HEK293 (cell line): ENCODE measurements around the gene BMP10.

ENCODE experiments used
- CTCF ChIA-PET: fragments of 350-600 bp; formaldehyde crosslinking; extraction: SDS; loops from one replicate; lab custom pipeline; 2021; ENCODE audit warnings: antibody characterized with exemption; lab: Yijun Ruan, JAX
- POLR2A ChIA-PET: fragments of 300-600 bp; formaldehyde crosslinking; extraction: SDS; loops from one replicate; lab custom pipeline; 2020; ENCODE audit warnings: antibody characterized with exemption, inconsistent platforms; lab: Yijun Ruan, JAX
- H3K27ac ChIP-seq: fragments of 200-500 bp; sonication (Bioruptor generic); 2 replicates; pipeline ENCODE4 v1.5.1; 2014; ENCODE audit warnings: low read depth, low read length, control low read depth, inconsistent platforms; ENCODE audit errors: extremely low read depth
- H3K36me3 ChIP-seq, 2 experiments: fragments of 200-500 bp in 1 of 2; sonication (Bioruptor generic) in 1 of 2; 1 replicate in 1 of 2; 2 replicates in 1 of 2; pipeline ENCODE4 v1.5.1; 2014 to 2017; ENCODE audit warnings: inconsistent platforms in 2 of 2, low read length in 2 of 2; ENCODE audit not compliant: control insufficient read depth in 2 of 2, insufficient read depth in 1 of 2
- H3K4me1 ChIP-seq: fragments of 200-500 bp; sonication (Bioruptor generic); 2 replicates; pipeline ENCODE4 v1.5.1; 2014; ENCODE audit warnings: mild to moderate bottlenecking, low read length, inconsistent platforms; ENCODE audit not compliant: control insufficient read depth, insufficient read depth
- H3K4me3 ChIP-seq: 2 replicates; pipeline ENCODE4 v1.5.1; 2011; ENCODE audit warnings: low read depth, mild to moderate bottlenecking, control low read depth, low read length, moderate library complexity
- H3K9me3 ChIP-seq: fragments of 200-500 bp; sonication (Bioruptor generic); 2 replicates; pipeline ENCODE4 v1.5.1; 2014; ENCODE audit warnings: low read depth, low read length, inconsistent platforms; ENCODE audit not compliant: control insufficient read depth, insufficient read depth
- EGR2 ChIP-seq: fragments of 450-650 bp; formaldehyde crosslinking; IDR thresholded peaks from 2 replicates; pipeline ENCODE4 v1.5.1; 2016; ENCODE audit warnings: low read depth, missing biosample characterization, missing genetic modification characterization
- GLI4 ChIP-seq: fragments of 450-650 bp; formaldehyde crosslinking; IDR thresholded peaks from 2 replicates; pipeline ENCODE4 v1.5.1; 2016; ENCODE audit warnings: missing biosample characterization, missing genetic modification characterization
- KLF1 ChIP-seq: fragments of 450-650 bp; formaldehyde crosslinking; IDR thresholded peaks from 2 replicates; pipeline ENCODE4 v1.5.1; 2016; ENCODE audit warnings: missing biosample characterization, missing genetic modification characterization
- SP2 ChIP-seq: fragments of 450-650 bp; formaldehyde crosslinking; IDR thresholded peaks from 2 replicates; pipeline ENCODE4 v1.5.1; 2016; ENCODE audit warnings: missing biosample characterization, missing genetic modification characterization
- YY2 ChIP-seq: fragments of 450-650 bp; formaldehyde crosslinking; IDR thresholded peaks from 2 replicates; pipeline ENCODE4 v1.5.1; 2016; ENCODE audit warnings: missing biosample characterization, missing genetic modification characterization
- ZBTB44 ChIP-seq: fragments of 450-650 bp; IDR thresholded peaks from 2 replicates; pipeline ENCODE4 v1.5.1; 2018; ENCODE audit warnings: missing biosample characterization, mild to moderate bottlenecking, missing genetic modification characterization
- ZFHX2 ChIP-seq: fragments of 450-650 bp; formaldehyde crosslinking; conservative IDR thresholded peaks from 2 replicates; pipeline ENCODE4 v1.5.1; 2016; ENCODE audit warnings: missing biosample characterization, missing genetic modification characterization
- ZNF274 ChIP-seq, 2 experiments: fragments of 200-500 bp in 1 of 2; fragments of 450-650 bp in 1 of 2; sonication (Bioruptor generic) in 1 of 2; formaldehyde crosslinking in 1 of 2; IDR thresholded peaks; 2 replicates each; pipeline versions ENCODE4 v1.5.1 to v1.6.1; 2014 to 2016; ENCODE audit warnings: borderline replicate concordance in 1 of 2, inconsistent platforms in 1 of 2, low read length in 1 of 2, missing biosample characterization in 1 of 2, missing genetic modification characterization in 1 of 2
- ZNF324 ChIP-seq: fragments of 450-650 bp; formaldehyde crosslinking; IDR thresholded peaks from 2 replicates; pipeline ENCODE4 v1.5.1; 2016; ENCODE audit warnings: missing biosample characterization, missing genetic modification characterization
- ZNF350 ChIP-seq: fragments of 450-650 bp; formaldehyde crosslinking; IDR thresholded peaks from 2 replicates; pipeline ENCODE4 v1.5.0; 2017; ENCODE audit warnings: missing biosample characterization, mild to moderate bottlenecking, missing genetic modification characterization
- ZNF37A ChIP-seq: fragments of 450-650 bp; IDR thresholded peaks from 2 replicates; pipeline ENCODE4 v1.5.1; 2018; ENCODE audit warnings: missing biosample characterization, missing genetic modification characterization
- ZNF426 ChIP-seq: fragments of 450-650 bp; formaldehyde crosslinking; IDR thresholded peaks from 2 replicates; pipeline ENCODE4 v1.5.1; 2017; ENCODE audit warnings: missing biosample characterization, missing genetic modification characterization, mild to moderate bottlenecking, inconsistent platforms, moderate library complexity
- ZNF433 ChIP-seq: fragments of 450-650 bp; formaldehyde crosslinking; IDR thresholded peaks from 2 replicates; pipeline ENCODE4 v1.5.1; 2016; ENCODE audit warnings: missing biosample characterization, missing genetic modification characterization, low read depth
- ZNF510 ChIP-seq: fragments of 450-650 bp; formaldehyde crosslinking; IDR thresholded peaks from 2 replicates; pipeline ENCODE4 v1.5.1; 2018; ENCODE audit warnings: mild to moderate bottlenecking, missing genetic modification characterization, missing biosample characterization; ENCODE audit not compliant: insufficient replicate concordance
- ZNF555 ChIP-seq: fragments of 450-650 bp; formaldehyde crosslinking; conservative IDR thresholded peaks from 2 replicates; pipeline ENCODE4 v1.5.1; 2017; ENCODE audit warnings: missing biosample characterization, mild to moderate bottlenecking, missing genetic modification characterization, inconsistent platforms
- ZNF610 ChIP-seq: fragments of 450-650 bp; formaldehyde crosslinking; IDR thresholded peaks from 2 replicates; pipeline ENCODE4 v1.5.1; 2016; ENCODE audit warnings: missing biosample characterization, missing genetic modification characterization, borderline replicate concordance
- ZNF747 ChIP-seq: fragments of 450-650 bp; formaldehyde crosslinking; IDR thresholded peaks from 2 replicates; pipeline ENCODE4 v1.5.1; 2016; ENCODE audit warnings: missing biosample characterization, missing genetic modification characterization
- ZNF776 ChIP-seq: fragments of 450-650 bp; formaldehyde crosslinking; IDR thresholded peaks from 2 replicates; pipeline ENCODE4 v1.5.0; 2017; ENCODE audit warnings: missing biosample characterization, missing genetic modification characterization, borderline replicate concordance
- TF ChIP-seq, protein P1 (sequence below): fragments of 450-650 bp; formaldehyde crosslinking; IDR thresholded peaks from 2 replicates; pipeline ENCODE4 v1.5.1; 2016; ENCODE audit warnings: missing biosample characterization, missing genetic modification characterization
- TF ChIP-seq, protein P2 (sequence below): fragments of 450-650 bp; formaldehyde crosslinking; IDR thresholded peaks from 2 replicates; pipeline ENCODE4 v1.5.1; 2016; ENCODE audit warnings: missing biosample characterization, missing genetic modification characterization
- TF ChIP-seq, protein P3 (sequence below): fragments of 450-650 bp; formaldehyde crosslinking; optimal IDR thresholded peaks from 2 replicates; pipeline ENCODE3; 2016; ENCODE audit warnings: missing biosample characterization, mild to moderate bottlenecking, missing genetic modification characterization
- TF ChIP-seq, protein P4 (sequence below): fragments of 450-650 bp; formaldehyde crosslinking; IDR thresholded peaks from 2 replicates; pipeline ENCODE4 v1.5.1; 2016; ENCODE audit warnings: missing biosample characterization, missing genetic modification characterization
- TF ChIP-seq, protein P5 (sequence below): fragments of 450-650 bp; formaldehyde crosslinking; IDR thresholded peaks from 2 replicates; pipeline ENCODE4 v1.5.1; 2016; ENCODE audit warnings: missing biosample characterization, missing genetic modification characterization

BMP10 gene

GRCh38 chr2:68854476-68854875, 16.7 kb downstream of the BMP10 start (continued):
- TF ChIP-seq, protein P1, sequence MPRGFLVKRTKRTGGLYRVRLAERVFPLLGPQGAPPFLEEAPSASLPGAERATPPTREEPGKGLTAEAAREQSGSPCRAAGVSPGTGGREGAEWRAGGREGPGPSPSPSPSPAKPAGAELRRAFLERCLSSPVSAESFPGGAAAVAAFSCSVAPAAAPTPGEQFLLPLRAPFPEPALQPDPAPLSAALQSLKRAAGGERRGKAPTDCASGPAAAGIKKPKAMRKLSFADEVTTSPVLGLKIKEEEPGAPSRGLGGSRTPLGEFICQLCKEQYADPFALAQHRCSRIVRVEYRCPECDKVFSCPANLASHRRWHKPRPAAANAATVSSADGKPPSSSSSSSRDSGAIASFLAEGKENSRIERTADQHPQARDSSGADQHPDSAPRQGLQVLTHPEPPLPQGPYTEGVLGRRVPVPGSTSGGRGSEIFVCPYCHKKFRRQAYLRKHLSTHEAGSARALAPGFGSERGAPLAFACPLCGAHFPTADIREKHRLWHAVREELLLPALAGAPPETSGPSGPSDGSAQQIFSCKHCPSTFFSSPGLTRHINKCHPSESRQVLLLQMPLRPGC (tag by site-specific recombination) = no peak
- no peak for TF ChIP-seq YY2 (tag by site-specific recombination)
- TF ChIP-seq, protein P2, sequence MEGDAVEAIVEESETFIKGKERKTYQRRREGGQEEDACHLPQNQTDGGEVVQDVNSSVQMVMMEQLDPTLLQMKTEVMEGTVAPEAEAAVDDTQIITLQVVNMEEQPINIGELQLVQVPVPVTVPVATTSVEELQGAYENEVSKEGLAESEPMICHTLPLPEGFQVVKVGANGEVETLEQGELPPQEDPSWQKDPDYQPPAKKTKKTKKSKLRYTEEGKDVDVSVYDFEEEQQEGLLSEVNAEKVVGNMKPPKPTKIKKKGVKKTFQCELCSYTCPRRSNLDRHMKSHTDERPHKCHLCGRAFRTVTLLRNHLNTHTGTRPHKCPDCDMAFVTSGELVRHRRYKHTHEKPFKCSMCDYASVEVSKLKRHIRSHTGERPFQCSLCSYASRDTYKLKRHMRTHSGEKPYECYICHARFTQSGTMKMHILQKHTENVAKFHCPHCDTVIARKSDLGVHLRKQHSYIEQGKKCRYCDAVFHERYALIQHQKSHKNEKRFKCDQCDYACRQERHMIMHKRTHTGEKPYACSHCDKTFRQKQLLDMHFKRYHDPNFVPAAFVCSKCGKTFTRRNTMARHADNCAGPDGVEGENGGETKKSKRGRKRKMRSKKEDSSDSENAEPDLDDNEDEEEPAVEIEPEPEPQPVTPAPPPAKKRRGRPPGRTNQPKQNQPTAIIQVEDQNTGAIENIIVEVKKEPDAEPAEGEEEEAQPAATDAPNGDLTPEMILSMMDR (tag by site-specific recombination) = no peak
- TF ChIP-seq ZNF433 (tag by site-specific recombination) = no peak
- no peak for TF ChIP-seq ZNF555

- TF ChIP-seq, protein P3, sequence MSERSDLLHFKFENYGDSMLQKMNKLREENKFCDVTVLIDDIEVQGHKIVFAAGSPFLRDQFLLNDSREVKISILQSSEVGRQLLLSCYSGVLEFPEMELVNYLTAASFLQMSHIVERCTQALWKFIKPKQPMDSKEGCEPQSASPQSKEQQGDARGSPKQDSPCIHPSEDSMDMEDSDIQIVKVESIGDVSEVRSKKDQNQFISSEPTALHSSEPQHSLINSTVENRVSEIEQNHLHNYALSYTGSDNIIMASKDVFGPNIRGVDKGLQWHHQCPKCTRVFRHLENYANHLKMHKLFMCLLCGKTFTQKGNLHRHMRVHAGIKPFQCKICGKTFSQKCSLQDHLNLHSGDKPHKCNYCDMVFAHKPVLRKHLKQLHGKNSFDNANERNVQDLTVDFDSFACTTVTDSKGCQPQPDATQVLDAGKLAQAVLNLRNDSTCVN = no peak
- TF ChIP-seq ZNF610 (tag by site-specific recombination) = no peak
- TF ChIP-seq GLI4 (tag by site-specific recombination) = no peak
- no peak for TF ChIP-seq ZBTB44
- no peak for TF ChIP-seq ZNF324 (tag by site-specific recombination)
- TF ChIP-seq ZNF426 (tag by site-specific recombination) = no peak
- no peak for TF ChIP-seq SP2 (tag by site-specific recombination)
- TF ChIP-seq ZNF747 (tag by site-specific recombination) = no peak
- no peak for TF ChIP-seq KLF1 (tag by site-specific recombination)
- no peak for TF ChIP-seq EGR2 (tag by site-specific recombination)
- TF ChIP-seq, protein P4, sequence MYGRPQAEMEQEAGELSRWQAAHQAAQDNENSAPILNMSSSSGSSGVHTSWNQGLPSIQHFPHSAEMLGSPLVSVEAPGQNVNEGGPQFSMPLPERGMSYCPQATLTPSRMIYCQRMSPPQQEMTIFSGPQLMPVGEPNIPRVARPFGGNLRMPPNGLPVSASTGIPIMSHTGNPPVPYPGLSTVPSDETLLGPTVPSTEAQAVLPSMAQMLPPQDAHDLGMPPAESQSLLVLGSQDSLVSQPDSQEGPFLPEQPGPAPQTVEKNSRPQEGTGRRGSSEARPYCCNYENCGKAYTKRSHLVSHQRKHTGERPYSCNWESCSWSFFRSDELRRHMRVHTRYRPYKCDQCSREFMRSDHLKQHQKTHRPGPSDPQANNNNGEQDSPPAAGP (tag by site-specific recombination) = no peak
- Histone ChIP-seq H3K4me3 (no peak overlapping the region), H3K9me3 (no peaks in the 10 kb centered on the region), H3K36me3 (no peaks in the 10 kb centered on the region), H3K27ac (no peak overlapping the region), H3K4me1 (no peaks in the 10 kb centered on the region; the same call in 1 of the 2 replicates)
- CTCF ChIA-PET = interaction anchor here (1.0 to 1.2 kb wide), 2 partner anchors 28 to 102 kb away, joined by 3 to 7 read pairs; no protein-coding TSS in a partner anchor
- POLR2A ChIA-PET = no interaction called here
Measured at GRCh38 chr2:68853915-68854314, 17.3 kb downstream of the BMP10 start.

- H3K36me3 ChIP-seq = no peaks in the 10 kb centered on the region
Measured at GRCh38 chr2:68853035-68853434, 18.2 kb downstream of the BMP10 start.

More at GRCh38 chr2:68853035-68853434, 18.2 kb downstream of the BMP10 start:
- Histone ChIP-seq H3K27ac (no peak overlapping the region), H3K4me1 (no peaks in the 10 kb centered on the region), H3K4me3 (no peak overlapping the region), H3K9me3 (no peaks in the 10 kb centered on the region)
- TF ChIP-seq ZNF776 (no peak), ZNF274 (IDR thresholded peaks at IDR 0.05; ENCODE audit: low read length) (no peak), ZNF274 (tag by site-specific recombination; IDR thresholded peaks at IDR 0.05; ENCODE audit: borderline replicate concordance) (no peak), ZNF37A (tag by site-specific recombination) (no peak), ZNF350 (tag by site-specific recombination) (no peak), ZNF426 (tag by site-specific recombination) (no peak), ZNF510 (tag by site-specific recombination) (no peak), ZFHX2 (tag by site-specific recombination) (no peak)
- TF ChIP-seq, protein P5, sequence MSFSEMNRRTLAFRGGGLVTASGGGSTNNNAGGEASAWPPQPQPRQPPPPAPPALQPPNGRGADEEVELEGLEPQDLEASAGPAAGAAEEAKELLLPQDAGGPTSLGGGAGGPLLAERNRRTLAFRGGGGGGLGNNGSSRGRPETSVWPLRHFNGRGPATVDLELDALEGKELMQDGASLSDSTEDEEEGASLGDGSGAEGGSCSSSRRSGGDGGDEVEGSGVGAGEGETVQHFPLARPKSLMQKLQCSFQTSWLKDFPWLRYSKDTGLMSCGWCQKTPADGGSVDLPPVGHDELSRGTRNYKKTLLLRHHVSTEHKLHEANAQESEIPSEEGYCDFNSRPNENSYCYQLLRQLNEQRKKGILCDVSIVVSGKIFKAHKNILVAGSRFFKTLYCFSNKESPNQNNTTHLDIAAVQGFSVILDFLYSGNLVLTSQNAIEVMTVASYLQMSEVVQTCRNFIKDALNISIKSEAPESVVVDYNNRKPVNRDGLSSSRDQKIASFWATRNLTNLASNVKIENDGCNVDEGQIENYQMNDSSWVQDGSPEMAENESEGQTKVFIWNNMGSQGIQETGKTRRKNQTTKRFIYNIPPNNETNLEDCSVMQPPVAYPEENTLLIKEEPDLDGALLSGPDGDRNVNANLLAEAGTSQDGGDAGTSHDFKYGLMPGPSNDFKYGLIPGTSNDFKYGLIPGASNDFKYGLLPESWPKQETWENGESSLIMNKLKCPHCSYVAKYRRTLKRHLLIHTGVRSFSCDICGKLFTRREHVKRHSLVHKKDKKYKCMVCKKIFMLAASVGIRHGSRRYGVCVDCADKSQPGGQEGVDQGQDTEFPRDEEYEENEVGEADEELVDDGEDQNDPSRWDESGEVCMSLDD = no peak
- ChIA-PET CTCF (no interaction called here), POLR2A (no interaction called here)
